Activated CD4-positive, alpha-beta memory T cell treated with anti-CD3 and anti-CD28 coated beads for 36 hours (primary cell): ENCODE data around the gene ATP2A3. TPM values are rescaled to one million over a fixed set of nuclear protein-coding genes. Genes with fewer than 3 reads are reported as not detected.

Experiments
- CTCF ChIA-PET: fragments of 350-600 bp; sonication (Branson Sonifier 250); formaldehyde crosslinking; loops from one replicate; lab custom pipeline; 2021; ENCODE audit warnings: antibody characterized with exemption, inconsistent platforms; lab: Charles Lee
- POLR2A ChIA-PET: fragments of 350-600 bp; sonication (Branson Sonifier 250); formaldehyde crosslinking; loops from one replicate; lab custom pipeline; 2021; ENCODE audit warnings: antibody characterized with exemption; lab: Charles Lee
- DNase-seq: peaks from one replicate; pipeline ENCODE4 v3.0.0-alpha.2; 2020
- H3K27ac Mint-ChIP-seq: one replicate; pipeline ENCODE4 v1.8.0; 2021; ENCODE audit warnings: mixed read lengths
- H3K27me3 Mint-ChIP-seq: one replicate; pipeline ENCODE4 v1.8.0; 2021; ENCODE audit warnings: mixed read lengths
- H3K36me3 Mint-ChIP-seq: one replicate; pipeline ENCODE4 v1.8.0; 2021; ENCODE audit warnings: mixed read lengths
- H3K4me1 Mint-ChIP-seq: one replicate; pipeline ENCODE4 v1.8.0; 2021; ENCODE audit warnings: low read depth, mixed read lengths
- H3K4me3 Mint-ChIP-seq: one replicate; pipeline ENCODE4 v1.8.0; 2021; ENCODE audit warnings: mild to moderate bottlenecking, mixed read lengths
- H3K9me3 Mint-ChIP-seq: one replicate; pipeline ENCODE4 v1.8.0; 2021; ENCODE audit warnings: mixed read lengths
- intact Hi-C: fragments of 100-400 bp; cut with micrococcal nuclease; formaldehyde crosslinking; loops from one replicate; pipeline ENCODE4 v1.15.1; 2023
- total RNA-seq, 2 experiments: library from RNA; stranded (reverse); gene quantifications; one replicate each; pipeline ENCODE4 v1.2.3, GENCODE V29; 2021

Gene ATP2A3
- total RNA-seq, 2 experiments from 2014 or later: 107 to 108 TPM

- peaks cover 42% of the 10 kb centered on the region for H3K36me3 Mint-ChIP-seq
- ChIA-PET POLR2A (no interaction called here), CTCF (interaction anchor here (0.8 to 2.4 kb wide), 2 partner anchors 21 to 73 kb away, joined by 3 to 10 read pairs; no protein-coding TSS in a partner anchor)
- no peak overlapping the region for H3K4me3 Mint-ChIP-seq
- peak; percentile 40 for DNase-seq
- no peaks in the 10 kb centered on the region for H3K9me3 Mint-ChIP-seq
- no peak overlapping the region for H3K27ac Mint-ChIP-seq
- no peaks in the 10 kb centered on the region for H3K4me1 Mint-ChIP-seq
- intact Hi-C loops: no loop called here
- H3K27me3 Mint-ChIP-seq: no peaks in the 10 kb centered on the region
Measured at GRCh38 chr17:3935140-3935542, 29.1 kb downstream of the ATP2A3 start.

GRCh38 chr17:3929764-3930163 is 34.5 kb downstream of the ATP2A3 start:
- H3K27ac Mint-ChIP-seq: no peak overlapping the region
- intact Hi-C loops: no loop called here
- no peak overlapping the region for H3K4me3 Mint-ChIP-seq
- no peaks in the 10 kb centered on the region for H3K9me3 Mint-ChIP-seq
- ChIA-PET POLR2A (no interaction called here), CTCF (no interaction called here)
- peaks cover 12% of the 10 kb centered on the region for H3K36me3 Mint-ChIP-seq
- no peak for DNase-seq
- H3K27me3 Mint-ChIP-seq: no peaks in the 10 kb centered on the region
- H3K4me1 Mint-ChIP-seq: no peaks in the 10 kb centered on the region

GRCh38 chr17:3929181-3929580 is 35.1 kb downstream of the ATP2A3 start:
- Mint-ChIP-seq H3K36me3 (peaks cover 11% of the 10 kb centered on the region), H3K27me3 (no peaks in the 10 kb centered on the region), H3K9me3 (no peaks in the 10 kb centered on the region), H3K27ac (no peak overlapping the region), H3K4me1 (no peaks in the 10 kb centered on the region), H3K4me3 (no peak overlapping the region)
- CTCF ChIA-PET: interaction anchor here (1.2 kb wide), 1 partner anchor 191 kb away, joined by 4 read pairs; no protein-coding TSS in a partner anchor
- intact Hi-C loops: no loop called here
- DNase-seq: no peak
- POLR2A ChIA-PET: no interaction called here

- intact Hi-C loops: no loop called here
- CTCF ChIA-PET: interaction anchor here (1.2 kb wide), 1 partner anchor 190 kb away, joined by 4 read pairs; no protein-coding TSS in a partner anchor
- no peaks in the 10 kb centered on the region for H3K27me3 Mint-ChIP-seq
Measured at GRCh38 chr17:3928406-3928805, 35.8 kb downstream of the ATP2A3 start.

GRCh38 chr17:3927628-3928340 is 36.5 kb downstream of the ATP2A3 start:
- POLR2A ChIA-PET: no interaction called here
- no peaks in the 10 kb centered on the region for H3K9me3 Mint-ChIP-seq
- H3K4me3 Mint-ChIP-seq: no peak overlapping the region
- H3K36me3 Mint-ChIP-seq: peaks cover 12% of the 10 kb centered on the region
- intact Hi-C loops: no loop called here
- CTCF ChIA-PET: interaction anchor here (1.0 to 1.2 kb wide), 2 partner anchors 14 to 190 kb away, joined by 4 read pairs; no protein-coding TSS in a partner anchor
- no peak for DNase-seq
- no peaks in the 10 kb centered on the region for H3K4me1 Mint-ChIP-seq
- H3K27me3 Mint-ChIP-seq: no peaks in the 10 kb centered on the region
- no peak overlapping the region for H3K27ac Mint-ChIP-seq

More at GRCh38 chr17:3928406-3928805, 35.8 kb downstream of the ATP2A3 start:
- H3K27ac Mint-ChIP-seq: no peak overlapping the region
- peaks cover 12% of the 10 kb centered on the region for H3K36me3 Mint-ChIP-seq
- H3K4me1 Mint-ChIP-seq: no peaks in the 10 kb centered on the region
- H3K4me3 Mint-ChIP-seq: no peak overlapping the region
- no peaks in the 10 kb centered on the region for H3K9me3 Mint-ChIP-seq
- POLR2A ChIA-PET: no interaction called here
- no peak for DNase-seq

- ChIA-PET POLR2A (no interaction called here), CTCF (interaction anchor here (1.0 kb wide), 1 partner anchor 13 kb away, joined by 4 read pairs; no protein-coding TSS in a partner anchor)
- intact Hi-C loops: no loop called here
- no peaks in the 10 kb centered on the region for H3K27me3 Mint-ChIP-seq
- no peaks in the 10 kb centered on the region for H3K4me1 Mint-ChIP-seq
- no peak overlapping the region for H3K27ac Mint-ChIP-seq
- H3K9me3 Mint-ChIP-seq: no peaks in the 10 kb centered on the region
- no peak overlapping the region for H3K4me3 Mint-ChIP-seq
- H3K36me3 Mint-ChIP-seq: peaks cover 10% of the 10 kb centered on the region
- DNase-seq: no peak
Measured at GRCh38 chr17:3926860-3927627, 37.2 kb downstream of the ATP2A3 start.

GRCh38 chr17:3925684-3926485 is 38.4 kb downstream of the ATP2A3 start:
- Mint-ChIP-seq H3K36me3 (peaks cover 8% of the 10 kb centered on the region), H3K4me3 (no peak overlapping the region), H3K27ac (no peak overlapping the region), H3K9me3 (no peaks in the 10 kb centered on the region), H3K4me1 (no peaks in the 10 kb centered on the region), H3K27me3 (no peaks in the 10 kb centered on the region)
- ChIA-PET POLR2A (no interaction called here), CTCF (interaction anchor here (0.9 kb wide), 1 partner anchor 188 kb away, joined by 3 read pairs; no protein-coding TSS in a partner anchor)
- no peak for DNase-seq
- intact Hi-C loops: no loop called here

GRCh38 chr17:3924512-3925350 is 39.5 kb downstream of the ATP2A3 start:
- H3K9me3 Mint-ChIP-seq: no peaks in the 10 kb centered on the region
- ChIA-PET POLR2A (interaction anchor here (0.9 kb wide), 1 partner anchor 9 kb away, joined by 4 read pairs; the partner anchor contains the start of gene P2RX1), CTCF (interaction anchor here (0.9 kb wide), 2 partner anchors 11 to 187 kb away, joined by 3 read pairs; no protein-coding TSS in a partner anchor)
- peaks cover 6% of the 10 kb centered on the region for H3K36me3 Mint-ChIP-seq
- no peak overlapping the region for H3K4me3 Mint-ChIP-seq
- H3K4me1 Mint-ChIP-seq: no peaks in the 10 kb centered on the region
- no peaks in the 10 kb centered on the region for H3K27me3 Mint-ChIP-seq
- no peak overlapping the region for H3K27ac Mint-ChIP-seq
- intact Hi-C loops: no loop called here
- DNase-seq: no peak

- no peaks in the 10 kb centered on the region for H3K27me3 Mint-ChIP-seq
- intact Hi-C loops: no loop called here
- no peak overlapping the region for H3K27ac Mint-ChIP-seq
- ChIA-PET CTCF (interaction anchor here (1.8 kb wide), 1 partner anchor 9 kb away, joined by 10 read pairs; no protein-coding TSS in a partner anchor), POLR2A (no interaction called here)
- H3K4me3 Mint-ChIP-seq: no peak overlapping the region
- DNase-seq: no peak
- H3K9me3 Mint-ChIP-seq: no peaks in the 10 kb centered on the region
- H3K4me1 Mint-ChIP-seq: no peaks in the 10 kb centered on the region
- H3K36me3 Mint-ChIP-seq: peaks cover 6% of the 10 kb centered on the region
Measured at GRCh38 chr17:3923466-3924190, 40.6 kb downstream of the ATP2A3 start.

GRCh38 chr17:3922765-3923164 is 41.5 kb downstream of the ATP2A3 start:
- Mint-ChIP-seq H3K4me3 (no peak overlapping the region), H3K36me3 (peaks cover 6% of the 10 kb centered on the region), H3K27me3 (no peaks in the 10 kb centered on the region), H3K4me1 (no peaks in the 10 kb centered on the region), H3K27ac (no peak overlapping the region), H3K9me3 (no peaks in the 10 kb centered on the region)
- ChIA-PET CTCF (interaction anchor here (1.8 kb wide), 1 partner anchor 9 kb away, joined by 10 read pairs; no protein-coding TSS in a partner anchor), POLR2A (no interaction called here)
- no peak for DNase-seq
- intact Hi-C loops: no loop called here
